ENCODE results near the gene USP25. TPM values are rescaled to one million over a fixed set of nuclear protein-coding genes. Genes with fewer than 3 reads are reported as not detected.

Gene USP25
- polyA plus RNA-seq, 2 donors, result 10.4 to 10.8 TPM

DNA sequence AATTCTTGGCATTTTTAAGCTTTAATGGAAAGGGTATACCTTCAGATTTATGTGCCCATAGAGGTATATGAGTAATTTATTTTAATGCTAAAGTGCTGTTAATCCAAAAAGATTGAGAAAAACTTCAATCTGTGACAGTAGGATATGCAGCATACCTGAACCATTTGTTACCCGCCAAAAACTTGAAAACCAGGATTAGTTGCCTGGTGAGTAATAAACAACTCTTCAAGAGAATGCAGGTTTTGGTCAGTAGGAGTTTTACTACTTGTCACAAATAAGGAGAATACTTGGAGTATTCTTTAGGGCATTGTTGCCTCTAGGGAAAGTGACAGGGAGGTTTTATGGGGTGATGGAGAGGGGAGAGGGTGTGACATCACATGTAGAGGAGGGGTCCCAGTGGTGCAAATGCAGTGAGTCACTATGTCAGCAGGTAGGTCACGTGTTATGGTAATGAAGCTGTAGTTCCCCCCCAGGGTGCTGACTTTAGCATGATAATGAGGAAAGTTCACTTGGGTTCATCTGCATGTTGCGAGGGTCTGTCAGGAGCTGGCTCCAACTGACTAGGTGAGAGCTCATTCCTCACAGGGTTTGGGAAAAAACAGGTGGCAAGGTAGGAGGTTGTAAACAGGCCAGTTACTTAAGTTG, 23.1 kb downstream of the USP25 start:
- H3K36me3 ChIP-seq (ENCODE audit: control insufficient read depth in 2 of 2, insufficient read depth in 2 of 2, low read length in 1 of 2), result no peaks in the 10 kb centered on the region
- H3K4me3 ChIP-seq (ENCODE audit: low read depth in 1 of 2, low read length in 2 of 2), result no peak overlapping the region
- H3K27ac ChIP-seq (ENCODE audit: low read depth in 2 of 2, low read length in 1 of 2), result no peak overlapping the region
- H3K9me3 ChIP-seq (ENCODE audit: control insufficient read depth in 2 of 2, insufficient read depth in 1 of 2, low read depth in 1 of 2, low read length in 1 of 2), result no peaks in the 10 kb centered on the region
- no peaks in the 10 kb centered on the region for H3K27me3 ChIP-seq (ENCODE audit: control insufficient read depth in 1 of 2, insufficient read depth in 2 of 2, low read length in 2 of 2)
- 70 to 76% methylated on average over 3 of the region's 3 CpGs for WGBS, 2 donors
- peaks cover 0 to 3% of the 10 kb centered on the region in 2 donors for H3K4me1 ChIP-seq (ENCODE audit: control insufficient read depth in 2 of 2, insufficient read depth in 2 of 2, low read length in 1 of 2)

DNA sequence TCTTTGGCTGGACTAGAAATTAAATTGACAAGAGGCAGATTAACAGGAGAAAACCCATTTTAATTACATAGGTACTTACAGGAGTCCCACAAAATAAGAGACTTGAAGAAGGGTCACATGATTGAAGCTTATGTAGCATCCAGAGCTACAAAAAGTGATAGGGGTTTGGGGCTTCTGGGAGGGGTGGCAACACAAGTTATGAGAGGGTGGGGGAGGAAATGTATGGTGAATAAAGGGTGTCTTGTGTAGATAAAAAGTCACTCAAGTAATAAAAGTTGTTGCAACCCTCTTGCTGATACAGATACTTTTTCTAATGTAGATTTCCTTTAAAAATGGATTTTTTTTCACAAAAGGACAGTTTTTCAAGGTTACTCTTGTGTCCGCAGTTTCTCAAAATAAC, 24.0 kb downstream of the USP25 start:
- no peak overlapping the region for H3K27ac ChIP-seq (ENCODE audit: low read depth in 2 of 2, low read length in 1 of 2)
- whole genome bisulfite sequencing, 2 donors, result 86 to 100% methylated on average over 1 of the region's 1 CpG
- H3K9me3 ChIP-seq (ENCODE audit: control insufficient read depth in 2 of 2, insufficient read depth in 1 of 2, low read depth in 1 of 2, low read length in 1 of 2), result no peaks in the 10 kb centered on the region
- no peak overlapping the region for H3K4me3 ChIP-seq (ENCODE audit: low read depth in 1 of 2, low read length in 2 of 2)
- H3K27me3 ChIP-seq (ENCODE audit: control insufficient read depth in 1 of 2, insufficient read depth in 2 of 2, low read length in 2 of 2), result no peaks in the 10 kb centered on the region
- H3K36me3 ChIP-seq (ENCODE audit: control insufficient read depth in 2 of 2, insufficient read depth in 2 of 2, low read length in 1 of 2), result no peaks in the 10 kb centered on the region
- peaks cover 0 to 3% of the 10 kb centered on the region in 2 donors for H3K4me1 ChIP-seq (ENCODE audit: control insufficient read depth in 2 of 2, insufficient read depth in 2 of 2, low read length in 1 of 2)

DNA sequence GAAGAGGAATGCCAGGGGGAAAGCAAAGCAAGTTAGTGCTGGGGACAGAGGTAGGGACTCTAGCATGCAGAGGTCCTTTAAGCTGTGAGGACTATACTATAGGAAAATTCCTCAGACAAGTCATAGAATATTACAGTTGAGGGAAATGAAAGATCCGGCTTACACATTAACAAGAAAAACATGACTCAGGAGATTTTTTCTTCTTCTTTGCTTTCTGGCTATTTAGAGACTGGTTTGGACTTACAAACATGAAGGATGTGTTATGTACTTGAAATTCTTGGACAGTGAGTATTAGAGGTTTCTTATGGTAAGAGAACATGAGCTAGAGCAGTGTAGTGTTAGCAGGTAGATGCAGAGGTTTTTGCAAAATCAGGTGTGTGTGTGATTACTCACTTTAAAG, 24.9 kb downstream of the USP25 start:
- Histone ChIP-seq H3K4me3 (ENCODE audit: low read depth in 1 of 2, low read length in 2 of 2) (no peak overlapping the region), H3K4me1 (ENCODE audit: control insufficient read depth in 2 of 2, insufficient read depth in 2 of 2, low read length in 1 of 2) (peaks cover 0 to 3% of the 10 kb centered on the region in 2 donors), H3K36me3 (ENCODE audit: control insufficient read depth in 2 of 2, insufficient read depth in 2 of 2, low read length in 1 of 2) (no peaks in the 10 kb centered on the region), H3K27me3 (ENCODE audit: control insufficient read depth in 1 of 2, insufficient read depth in 2 of 2, low read length in 2 of 2) (no peaks in the 10 kb centered on the region), H3K27ac (ENCODE audit: low read depth in 2 of 2, low read length in 1 of 2) (no peak overlapping the region), H3K9me3 (ENCODE audit: control insufficient read depth in 2 of 2, insufficient read depth in 1 of 2, low read depth in 1 of 2, low read length in 1 of 2) (no peaks in the 10 kb centered on the region)
- WGBS, 2 donors, result 43 to 44% methylated on average over 1 of the region's 1 CpG

DNA sequence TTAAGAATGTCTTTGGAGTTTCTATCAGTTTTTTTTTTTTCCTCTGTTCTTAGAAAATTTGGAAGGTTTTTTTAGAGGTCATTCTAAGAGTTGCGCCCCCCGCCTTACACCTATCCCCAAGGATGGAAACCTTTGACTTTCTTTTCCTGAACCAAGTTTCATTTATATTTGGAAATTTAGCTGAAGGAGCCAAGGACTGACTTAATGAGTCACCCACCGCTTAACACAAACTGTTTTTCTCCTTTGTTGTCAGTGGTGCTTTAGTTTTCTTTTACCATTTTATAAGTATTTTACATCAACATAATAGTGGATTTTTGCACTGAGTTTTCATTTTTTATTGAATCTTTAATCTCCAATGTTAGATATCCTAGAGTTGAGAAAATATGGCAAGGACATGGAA, 25.3 kb downstream of the USP25 start:
- H3K27ac ChIP-seq (ENCODE audit: low read depth in 2 of 2, low read length in 1 of 2), result no peak overlapping the region
- no peaks in the 10 kb centered on the region for H3K27me3 ChIP-seq (ENCODE audit: control insufficient read depth in 1 of 2, insufficient read depth in 2 of 2, low read length in 2 of 2)
- no peaks in the 10 kb centered on the region for H3K9me3 ChIP-seq (ENCODE audit: control insufficient read depth in 2 of 2, insufficient read depth in 1 of 2, low read depth in 1 of 2, low read length in 1 of 2)
- peaks cover 0 to 3% of the 10 kb centered on the region in 2 donors for H3K4me1 ChIP-seq (ENCODE audit: control insufficient read depth in 2 of 2, insufficient read depth in 2 of 2, low read length in 1 of 2)
- no peak overlapping the region for H3K4me3 ChIP-seq (ENCODE audit: low read depth in 1 of 2, low read length in 2 of 2)
- no peaks in the 10 kb centered on the region for H3K36me3 ChIP-seq (ENCODE audit: control insufficient read depth in 2 of 2, insufficient read depth in 2 of 2, low read length in 1 of 2)
- 53 to 82% methylated on average over 3 of the region's 3 CpGs for WGBS, 2 donors

DNA sequence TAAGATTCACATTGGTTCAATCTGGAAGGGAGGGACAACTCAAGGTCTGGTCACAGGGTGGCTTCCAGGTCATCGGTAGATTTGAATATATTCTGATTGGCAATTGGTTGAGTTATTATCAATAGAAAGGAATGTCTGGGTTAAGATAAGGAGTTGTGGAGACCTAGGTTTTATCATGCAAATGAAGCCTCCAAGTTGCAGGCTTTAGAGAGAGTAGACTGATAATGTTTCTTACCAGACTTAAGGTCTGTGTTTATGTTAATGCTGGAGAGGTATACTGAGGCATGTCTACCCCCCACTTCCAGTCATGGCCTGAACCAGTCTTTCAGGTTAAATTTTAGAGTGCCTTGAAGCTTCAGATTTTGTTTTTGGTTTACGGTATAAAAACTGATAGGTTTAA, 29.7 kb downstream of the USP25 start:
- Histone ChIP-seq H3K27ac (ENCODE audit: low read depth in 2 of 2, low read length in 1 of 2) (no peak overlapping the region), H3K4me1 (ENCODE audit: control insufficient read depth in 2 of 2, insufficient read depth in 2 of 2, low read length in 1 of 2) (no peaks in the 10 kb centered on the region), H3K27me3 (ENCODE audit: control insufficient read depth in 1 of 2, insufficient read depth in 2 of 2, low read length in 2 of 2) (no peaks in the 10 kb centered on the region), H3K9me3 (ENCODE audit: control insufficient read depth in 2 of 2, insufficient read depth in 1 of 2, low read depth in 1 of 2, low read length in 1 of 2) (no peaks in the 10 kb centered on the region), H3K4me3 (ENCODE audit: low read depth in 1 of 2, low read length in 2 of 2) (no peak overlapping the region), H3K36me3 (ENCODE audit: control insufficient read depth in 2 of 2, insufficient read depth in 2 of 2, low read length in 1 of 2) (no peaks in the 10 kb centered on the region)
- 88 to 93% methylated on average over 2 of the region's 2 CpGs for WGBS, 2 donors

DNA sequence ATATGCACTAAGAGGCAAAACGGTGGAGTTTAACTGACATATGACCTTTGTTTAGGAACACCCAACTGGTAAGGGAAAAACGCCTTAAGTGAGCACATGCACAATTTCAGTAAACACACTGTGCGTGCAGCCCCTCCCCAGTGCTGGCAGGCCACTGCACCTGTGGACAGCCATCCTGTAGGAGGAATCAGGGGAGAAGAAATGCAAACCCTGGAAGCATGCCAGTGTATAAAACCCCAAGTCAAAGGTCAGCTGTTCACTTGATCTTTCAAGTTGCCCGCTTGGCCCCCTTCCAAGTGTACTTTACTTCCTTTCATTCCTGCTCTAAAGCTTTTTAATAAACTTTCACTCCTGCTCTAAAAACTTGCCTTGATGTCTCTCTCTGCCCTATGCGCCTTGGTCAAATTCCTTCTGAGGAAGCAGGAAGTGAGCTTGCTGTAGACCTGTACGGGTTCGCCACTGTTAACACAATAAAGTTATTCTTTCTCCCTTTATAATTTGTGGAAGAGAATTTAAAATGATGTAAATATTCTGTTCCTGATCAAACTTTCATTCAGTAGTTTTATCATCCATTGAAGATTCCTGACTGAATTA, 31.8 kb downstream of the USP25 start:
- WGBS, 2 donors, result 85 to 87% methylated on average over 7 of the region's 7 CpGs
- H3K4me3 ChIP-seq (ENCODE audit: low read depth in 1 of 2, low read length in 2 of 2), result no peak overlapping the region
- H3K36me3 ChIP-seq (ENCODE audit: control insufficient read depth in 2 of 2, insufficient read depth in 2 of 2, low read length in 1 of 2), result no peaks in the 10 kb centered on the region
- no peaks in the 10 kb centered on the region for H3K9me3 ChIP-seq (ENCODE audit: control insufficient read depth in 2 of 2, insufficient read depth in 1 of 2, low read depth in 1 of 2, low read length in 1 of 2)
- no peak overlapping the region for H3K27ac ChIP-seq (ENCODE audit: low read depth in 2 of 2, low read length in 1 of 2)
- H3K4me1 ChIP-seq (ENCODE audit: control insufficient read depth in 2 of 2, insufficient read depth in 2 of 2, low read length in 1 of 2), result no peaks in the 10 kb centered on the region
- H3K27me3 ChIP-seq (ENCODE audit: control insufficient read depth in 1 of 2, insufficient read depth in 2 of 2, low read length in 2 of 2), result no peaks in the 10 kb centered on the region

DNA sequence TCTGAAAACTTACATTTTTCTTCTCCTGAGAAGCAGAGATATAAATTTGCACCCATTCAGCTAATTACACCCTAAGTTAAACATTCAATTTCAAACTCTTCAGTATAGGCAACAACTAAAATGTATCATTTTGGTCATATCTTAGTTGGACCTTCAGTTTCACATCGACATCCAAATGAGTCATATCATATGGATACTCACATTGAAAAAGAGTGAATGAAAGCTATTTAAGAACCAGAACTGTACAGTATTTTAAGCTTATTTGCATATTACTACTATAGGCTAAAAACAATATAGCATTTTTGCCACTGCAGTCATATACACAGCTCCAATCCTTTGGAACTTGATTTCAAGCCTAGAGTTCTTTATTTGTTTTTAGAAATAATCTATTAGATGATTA, 33.6 kb downstream of the USP25 start:
- 65 to 84% methylated on average over 1 of the region's 1 CpG for WGBS, 2 donors
- H3K4me1 ChIP-seq (ENCODE audit: control insufficient read depth in 2 of 2, insufficient read depth in 2 of 2, low read length in 1 of 2), result no peaks in the 10 kb centered on the region

DNA sequence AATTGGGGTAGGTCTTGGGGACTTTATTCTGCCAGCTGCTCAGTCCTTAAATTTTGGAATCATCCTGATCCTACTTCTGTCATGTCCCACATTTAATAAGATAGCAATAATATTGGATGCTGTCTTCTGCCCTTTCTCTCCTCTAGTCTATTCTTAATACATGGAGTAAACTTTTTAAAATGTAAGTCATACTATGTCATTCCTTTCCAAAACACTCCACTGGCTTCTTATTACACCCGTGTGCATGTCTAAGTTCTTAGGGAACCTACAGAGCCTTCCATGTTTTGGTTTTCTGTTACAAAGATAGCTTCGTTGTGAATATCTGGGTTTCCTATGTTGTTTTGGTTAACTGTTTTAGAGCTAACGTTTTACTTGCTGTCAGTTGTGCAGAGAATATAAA, 35.1 kb downstream of the USP25 start:
- H3K27ac ChIP-seq (ENCODE audit: low read depth in 2 of 2, low read length in 1 of 2), result no peak overlapping the region
- 58 to 73% methylated on average over 3 of the region's 3 CpGs for WGBS, 2 donors
- H3K27me3 ChIP-seq (ENCODE audit: control insufficient read depth in 1 of 2, insufficient read depth in 2 of 2, low read length in 2 of 2), result no peaks in the 10 kb centered on the region
- no peaks in the 10 kb centered on the region for H3K4me1 ChIP-seq (ENCODE audit: control insufficient read depth in 2 of 2, insufficient read depth in 2 of 2, low read length in 1 of 2)
- no peaks in the 10 kb centered on the region for H3K9me3 ChIP-seq (ENCODE audit: control insufficient read depth in 2 of 2, insufficient read depth in 1 of 2, low read depth in 1 of 2, low read length in 1 of 2)
- H3K4me3 ChIP-seq (ENCODE audit: low read depth in 1 of 2, low read length in 2 of 2), result no peak overlapping the region
- H3K36me3 ChIP-seq (ENCODE audit: control insufficient read depth in 2 of 2, insufficient read depth in 2 of 2, low read length in 1 of 2), result no peaks in the 10 kb centered on the region

More for the DNA sequence above, 33.6 kb downstream of the USP25 start:
- Histone ChIP-seq H3K36me3 (ENCODE audit: control insufficient read depth in 2 of 2, insufficient read depth in 2 of 2, low read length in 1 of 2) (no peaks in the 10 kb centered on the region), H3K27ac (ENCODE audit: low read depth in 2 of 2, low read length in 1 of 2) (no peak overlapping the region), H3K27me3 (ENCODE audit: control insufficient read depth in 1 of 2, insufficient read depth in 2 of 2, low read length in 2 of 2) (no peaks in the 10 kb centered on the region), H3K9me3 (ENCODE audit: control insufficient read depth in 2 of 2, insufficient read depth in 1 of 2, low read depth in 1 of 2, low read length in 1 of 2) (no peaks in the 10 kb centered on the region), H3K4me3 (ENCODE audit: low read depth in 1 of 2, low read length in 2 of 2) (no peak overlapping the region)

DNA sequence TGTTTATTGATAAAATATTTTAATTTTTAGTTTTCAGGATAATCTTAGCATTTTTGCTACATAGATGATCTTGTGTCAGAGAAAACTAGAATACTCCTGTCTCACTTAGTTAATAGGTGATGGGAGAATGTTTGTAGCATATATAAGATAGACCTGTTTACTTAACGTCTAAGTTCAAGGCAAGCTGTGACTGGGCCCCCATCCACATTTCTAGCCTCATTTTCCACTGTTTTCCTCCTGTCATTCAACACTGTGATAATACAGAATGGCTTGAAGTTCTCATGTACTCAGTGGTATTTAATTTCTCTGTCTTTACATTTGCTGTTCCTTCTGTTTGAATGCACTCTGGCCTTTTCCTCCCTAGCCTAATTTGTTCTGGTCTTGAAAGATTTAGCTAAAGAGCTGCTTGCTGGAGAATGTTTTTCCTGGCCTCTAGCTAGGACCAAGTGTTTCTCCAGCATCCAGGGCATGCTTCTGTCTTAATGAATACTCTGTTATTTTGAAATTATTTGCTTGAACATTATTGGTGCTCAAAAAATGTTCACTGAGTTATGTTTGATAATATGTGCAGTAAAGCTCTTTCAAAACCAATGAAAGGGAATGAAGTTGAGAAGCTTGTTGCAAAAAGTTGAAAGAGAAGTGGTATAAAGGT, 37.3 kb downstream of the USP25 start:
- no peak overlapping the region for H3K4me3 ChIP-seq (ENCODE audit: low read depth in 1 of 2, low read length in 2 of 2)
- WGBS, 2 donors, result 64 to 65% methylated on average over 1 of the region's 1 CpG
- no peaks in the 10 kb centered on the region for H3K9me3 ChIP-seq (ENCODE audit: control insufficient read depth in 2 of 2, insufficient read depth in 1 of 2, low read depth in 1 of 2, low read length in 1 of 2)
- H3K4me1 ChIP-seq (ENCODE audit: control insufficient read depth in 2 of 2, insufficient read depth in 2 of 2, low read length in 1 of 2), result no peaks in the 10 kb centered on the region
- H3K36me3 ChIP-seq (ENCODE audit: control insufficient read depth in 2 of 2, insufficient read depth in 2 of 2, low read length in 1 of 2), result no peaks in the 10 kb centered on the region
- H3K27me3 ChIP-seq (ENCODE audit: control insufficient read depth in 1 of 2, insufficient read depth in 2 of 2, low read length in 2 of 2), result no peaks in the 10 kb centered on the region
- no peak overlapping the region for H3K27ac ChIP-seq (ENCODE audit: low read depth in 2 of 2, low read length in 1 of 2)
